ENCODE results near the gene CHD9.

DNA sequence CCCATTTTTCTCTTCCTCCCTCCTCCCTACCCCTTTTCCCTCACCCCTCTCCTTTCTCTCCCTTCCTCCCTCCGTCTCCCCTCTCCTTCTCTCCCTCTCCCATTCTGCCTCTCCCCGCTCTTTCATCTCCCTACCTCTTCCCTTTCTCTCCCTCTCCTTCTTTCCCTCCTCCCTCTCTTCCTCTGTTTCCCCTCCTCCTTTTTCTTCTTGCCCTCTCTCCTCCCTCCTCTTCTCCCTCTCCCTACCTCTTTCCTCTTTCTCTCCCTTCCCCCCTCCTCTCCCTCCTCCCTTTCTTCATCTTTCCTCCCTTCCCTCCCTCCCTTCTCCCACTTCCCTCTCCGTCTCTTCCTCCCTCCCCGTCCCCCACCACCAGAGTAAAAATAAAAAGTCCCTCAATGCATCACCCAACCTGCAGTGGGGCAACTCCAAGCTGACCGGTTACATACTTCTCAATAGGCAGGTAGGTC lies 12.5 kb upstream of the CHD9 start:
- TF ChIP-seq, protein P1, sequence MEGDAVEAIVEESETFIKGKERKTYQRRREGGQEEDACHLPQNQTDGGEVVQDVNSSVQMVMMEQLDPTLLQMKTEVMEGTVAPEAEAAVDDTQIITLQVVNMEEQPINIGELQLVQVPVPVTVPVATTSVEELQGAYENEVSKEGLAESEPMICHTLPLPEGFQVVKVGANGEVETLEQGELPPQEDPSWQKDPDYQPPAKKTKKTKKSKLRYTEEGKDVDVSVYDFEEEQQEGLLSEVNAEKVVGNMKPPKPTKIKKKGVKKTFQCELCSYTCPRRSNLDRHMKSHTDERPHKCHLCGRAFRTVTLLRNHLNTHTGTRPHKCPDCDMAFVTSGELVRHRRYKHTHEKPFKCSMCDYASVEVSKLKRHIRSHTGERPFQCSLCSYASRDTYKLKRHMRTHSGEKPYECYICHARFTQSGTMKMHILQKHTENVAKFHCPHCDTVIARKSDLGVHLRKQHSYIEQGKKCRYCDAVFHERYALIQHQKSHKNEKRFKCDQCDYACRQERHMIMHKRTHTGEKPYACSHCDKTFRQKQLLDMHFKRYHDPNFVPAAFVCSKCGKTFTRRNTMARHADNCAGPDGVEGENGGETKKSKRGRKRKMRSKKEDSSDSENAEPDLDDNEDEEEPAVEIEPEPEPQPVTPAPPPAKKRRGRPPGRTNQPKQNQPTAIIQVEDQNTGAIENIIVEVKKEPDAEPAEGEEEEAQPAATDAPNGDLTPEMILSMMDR (IDR thresholded peaks at IDR 0.05; ENCODE audit: insufficient read depth, low read depth, low read length), result no peak
- TF ChIP-seq EZH2 (IDR thresholded peaks at IDR 0.05; ENCODE audit: insufficient read depth, low read length), result no peak

Data from astrocyte (in vitro differentiated cells and primary cell).